SH-SY5Y (cell line): ENCODE data around the gene SMYD1.

Experiments
- GATA2 ChIP-seq: IDR thresholded peaks from 2 replicates; pipeline ENCODE4 v1.6.1; 2011; ENCODE audit warnings: mild to moderate bottlenecking, low read depth, low read length
- GATA3 ChIP-seq: IDR thresholded peaks from 2 replicates; pipeline ENCODE4 v1.6.1; 2011; ENCODE audit warnings: low read depth, mild to moderate bottlenecking, low read length, moderate library complexity

DNA sequence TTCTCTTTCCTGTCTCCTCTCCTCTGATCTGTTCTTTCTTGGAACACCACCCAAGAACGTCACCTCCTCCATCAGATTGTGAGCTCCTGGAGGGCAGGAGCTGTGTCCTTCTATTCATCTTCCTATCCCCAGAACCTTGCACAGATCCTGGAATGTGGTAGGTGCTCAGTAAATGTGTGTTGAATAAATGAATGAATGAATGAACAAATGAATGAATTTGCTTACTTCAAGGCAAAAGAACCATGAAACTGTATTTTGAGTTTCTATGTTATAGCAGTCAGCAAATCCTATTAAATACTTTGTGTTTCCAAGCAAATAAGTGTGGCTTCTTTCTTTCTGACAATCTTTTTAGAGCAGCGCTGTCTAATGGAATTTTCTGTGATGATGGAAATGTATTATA lies 45.4 kb downstream of the SMYD1 start:
- TF ChIP-seq GATA2 (no peak), GATA3 (no peak)
